Fibroblast of skin of abdomen (primary cell): Measurements from ENCODE around the gene HELZ2.

Experiments
- DNase-seq: peaks from one replicate; pipeline ENCODE4 v3.0.0-alpha.2; 2013

The HELZ2 gene

GRCh38 chr20:63551068-63551467 is 23.0 kb downstream of the HELZ2 start:
- no peak for DNase-seq

- no peak for DNase-seq
Measured at GRCh38 chr20:63549679-63550282, 24.3 kb downstream of the HELZ2 start.

- no peak for DNase-seq
Measured at GRCh38 chr20:63549019-63549418, 25.0 kb downstream of the HELZ2 start.

GRCh38 chr20:63548542-63548941 is 25.5 kb downstream of the HELZ2 start:
- no peak for DNase-seq

- no peak for DNase-seq
Measured at GRCh38 chr20:63547725-63548480, 26.1 kb downstream of the HELZ2 start, which contains the start of gene SRMS. SRMS (minus strand) TSS chr20:63547749; CDS start chr20:63547463, 286 bp downstream.

- DNase-seq, result no peak
Measured at GRCh38 chr20:63546956-63547724, 26.9 kb downstream of the HELZ2 start.

- DNase-seq, result no peak
Measured at GRCh38 chr20:63546256-63546955, 27.6 kb downstream of the HELZ2 start.

- no peak for DNase-seq
Measured at GRCh38 chr20:63545814-63546213, 28.2 kb downstream of the HELZ2 start.

- DNase-seq, result no peak
Measured at GRCh38 chr20:63544958-63545516, 29.0 kb downstream of the HELZ2 start.

- DNase-seq, result no peak
Measured at GRCh38 chr20:63544241-63544957, 29.6 kb downstream of the HELZ2 start.

GRCh38 chr20:63543733-63544132 is 30.3 kb downstream of the HELZ2 start:
- no peak for DNase-seq

GRCh38 chr20:63543131-63543530 is 30.9 kb downstream of the HELZ2 start:
- no peak for DNase-seq

- no peak for DNase-seq
Measured at GRCh38 chr20:63542696-63543095, 31.3 kb downstream of the HELZ2 start.

GRCh38 chr20:63542031-63542559 is 31.9 kb downstream of the HELZ2 start:
- DNase-seq, result no peak

- DNase-seq, result no peak
Measured at GRCh38 chr20:63541371-63541770, 32.7 kb downstream of the HELZ2 start.

GRCh38 chr20:63540417-63541186 is 33.4 kb downstream of the HELZ2 start:
- peak; percentile 14 for DNase-seq

GRCh38 chr20:63539441-63540370 is 34.3 kb downstream of the HELZ2 start:
- DNase-seq, result no peak

GRCh38 chr20:63539092-63539430 is 35.0 kb downstream of the HELZ2 start:
- DNase-seq, result no peak

- no peak for DNase-seq
Measured at GRCh38 chr20:63538204-63539091, 35.6 kb downstream of the HELZ2 start.
